Gastrocnemius medialis (tissue), 4 donors: ENCODE data around the gene PDZK1. TPM values are rescaled to one million over a fixed set of nuclear protein-coding genes. Genes with fewer than 3 reads are reported as not detected.
"Not testable (repeated sequence)": the region's sequence is repeated elsewhere in the genome, so short reads cannot be mapped to it uniquely, and the experiment has no call there.

ENCODE experiments used
- ATAC-seq, 2 donors: fragments of 150-250 bp; one replicate each; pipeline ENCODE4 v1.9.1; 2016
- DNase-seq, 2 donors: peaks; one replicate each; pipeline ENCODE4 v3.0.0-alpha.2; 2019
- H3K27ac ChIP-seq, 4 donors: fragments of 200-600 bp; sonication (generic); 1 replicate in 1 of 4; 2 replicates in 3 of 4; pipeline ENCODE4 v1.5.1; 2016 to 2018; ENCODE audit warnings: mild to moderate bottlenecking in 2 of 4, moderate library complexity in 1 of 4
- H3K27me3 ChIP-seq, 3 donors: fragments of 200-600 bp; sonication (generic) in 2 of 3; 1 replicate in 1 of 3; 2 replicates in 2 of 3; pipeline versions ENCODE4 v1.5.1 to v1.6.0; 2016 to 2019; ENCODE audit warnings: mild to moderate bottlenecking in 1 of 3, moderate library complexity in 1 of 3
- H3K36me3 ChIP-seq, 2 donors: fragments of 200-600 bp; sonication (generic) in 1 of 2; one replicate each; pipeline ENCODE4 v1.5.1; 2017 to 2018
- H3K4me1 ChIP-seq, 2 donors: fragments of 200-600 bp; sonication (generic) in 1 of 2; one replicate each; pipeline ENCODE4 v1.5.1; 2016 to 2017; ENCODE audit warnings: mild to moderate bottlenecking in 2 of 2
- H3K4me3 ChIP-seq, 4 donors: fragments of 200-600 bp; sonication (generic) in 3 of 4; 1 replicate in 1 of 4; 2 replicates in 3 of 4; pipeline ENCODE4 v1.5.1; 2016 to 2019; ENCODE audit warnings: mild to moderate bottlenecking in 2 of 4
- H3K9me3 ChIP-seq, 3 donors: fragments of 200-600 bp; sonication (generic) in 2 of 3; 1 replicate in 1 of 3; 2 replicates in 2 of 3; pipeline ENCODE4 v1.5.1; 2016 to 2019
- CTCF ChIP-seq, 5 experiments: fragments of 450-650 bp in 3 of 5; fragments of 200-600 bp in 2 of 5; sonication (generic) in 2 of 5; IDR thresholded peaks in 4 of 5; conservative IDR thresholded peaks in 1 of 5; 1 replicate in 4 of 5; 2 replicates in 1 of 5; pipeline ENCODE4 v1.5.1; 2016 to 2019; ENCODE audit warnings: antibody characterized with exemption in 5 of 5, mild to moderate bottlenecking in 3 of 5, moderate library complexity in 3 of 5
- POLR2A ChIP-seq, 2 donors: fragments of 450-650 bp; IDR thresholded peaks; one replicate each; pipeline ENCODE4 v1.6.1; 2017; ENCODE audit warnings: antibody characterized with exemption in 2 of 2, mild to moderate bottlenecking in 2 of 2, moderate library complexity in 2 of 2
- in situ Hi-C, 4 donors: fragments of 200-750 bp; cut with MboI; loops; one replicate each; pipeline versions ENCODE4 v1.15.0 to v1.8.0; 2017; ENCODE audit warnings: low sequenced_read_pairs in 4 of 4
- intact Hi-C: fragments of 100-400 bp; cut with DNase I; formaldehyde crosslinking; loops from one replicate; pipeline ENCODE4 v1.15.1; 2023; ENCODE audit warnings: low total_unique reads
- total RNA-seq, 4 donors: library from RNA; depleted of rRNA; stranded (reverse); fragments of >200 nt; gene quantifications; one replicate each; pipeline versions ENCODE4 v1.1.0 to v1.2.3, GENCODE V29; 2016

PDZK1 gene
- total RNA-seq, 4 donors from 2014 or later = 0.44 TPM; not detected in 3

DNA sequence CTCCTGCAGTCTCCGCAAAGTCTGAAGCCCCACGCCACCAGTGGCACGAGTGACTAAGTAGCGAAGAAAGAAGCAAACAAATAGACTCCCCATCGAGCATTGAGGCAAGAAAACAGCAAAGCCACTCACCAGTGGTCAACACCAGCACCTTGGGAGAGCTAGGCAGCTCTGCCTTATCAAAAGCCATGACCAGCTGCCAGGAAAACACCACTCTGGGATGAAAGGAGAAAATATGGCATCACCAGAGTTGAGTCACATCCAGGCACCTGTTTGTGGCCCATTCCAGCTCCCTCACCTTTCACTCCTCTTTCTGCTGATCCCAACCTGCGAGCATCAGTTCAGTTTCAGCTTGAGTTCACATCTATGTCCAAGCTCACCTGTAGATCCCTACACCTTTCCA is 17.2 kb downstream of the PDZK1 start:
- ATAC-seq = no peak
- no peaks in the 10 kb centered on the region for H3K27me3 ChIP-seq
- no peak overlapping the region for H3K27ac ChIP-seq
- H3K4me3 ChIP-seq = no peak overlapping the region
- no peak for DNase-seq
- no peaks in the 10 kb centered on the region for H3K9me3 ChIP-seq
- in situ Hi-C loops (no loop called here), intact Hi-C loops (no loop called here)
- H3K36me3 ChIP-seq = no peaks in the 10 kb centered on the region
- H3K4me1 ChIP-seq = no peaks in the 10 kb centered on the region
- TF ChIP-seq POLR2A (IDR thresholded peaks at IDR 0.05) (no peak), CTCF (IDR thresholded peaks at IDR 0.05 in 4 of 5, conservative IDR thresholded peaks at IDR 0.05 in 1 of 5) (no peak)

DNA sequence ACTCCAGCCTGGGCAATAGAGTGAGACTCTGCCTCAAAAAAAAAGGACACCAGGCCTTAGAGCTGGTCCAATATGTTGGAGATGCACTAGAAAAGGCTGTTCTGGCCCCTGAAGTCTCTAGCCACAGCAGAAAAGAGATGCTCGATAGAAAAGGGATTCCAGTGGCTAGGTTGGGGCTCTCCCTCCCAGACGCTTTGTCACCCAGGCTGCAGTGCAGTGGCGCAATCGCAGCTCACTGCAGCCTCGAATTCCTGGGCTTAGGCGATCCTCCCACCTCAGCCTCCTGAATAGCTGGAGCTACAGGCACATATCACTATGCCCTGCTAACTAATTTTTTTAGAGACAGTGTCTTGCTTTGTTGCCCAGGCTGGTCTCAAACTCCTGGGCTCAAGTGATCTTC is 18.2 kb downstream of the PDZK1 start:
- no peak for ATAC-seq
- Histone ChIP-seq H3K4me1 (no peaks in the 10 kb centered on the region), H3K9me3 (no peaks in the 10 kb centered on the region), H3K4me3 (no peak overlapping the region), H3K27ac (no peak overlapping the region), H3K27me3 (no peaks in the 10 kb centered on the region), H3K36me3 (no peaks in the 10 kb centered on the region)
- DNase-seq = no peak
- intact Hi-C loops (no loop called here), in situ Hi-C loops (no loop called here)
- TF ChIP-seq POLR2A (IDR thresholded peaks at IDR 0.05) (no peak), CTCF (IDR thresholded peaks at IDR 0.05 in 4 of 5, conservative IDR thresholded peaks at IDR 0.05 in 1 of 5) (no peak)

DNA sequence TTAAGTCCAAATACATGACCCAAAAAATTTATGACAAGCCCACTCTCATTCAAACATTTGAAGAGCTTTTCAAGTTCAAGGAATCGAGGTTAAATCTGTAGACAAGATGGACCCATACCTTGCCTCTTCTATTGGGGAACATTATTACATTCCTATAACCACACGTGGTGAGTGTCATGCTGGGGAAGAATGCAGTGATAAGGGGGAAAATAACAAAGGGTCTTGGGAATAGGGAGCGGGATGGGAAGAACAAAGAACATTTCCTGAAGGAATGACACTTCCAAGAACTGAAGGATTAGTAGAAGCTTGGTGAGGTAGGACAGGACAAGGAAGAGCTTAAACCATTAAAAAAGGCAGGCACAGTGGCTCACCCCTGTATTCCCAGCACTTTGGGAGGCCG is 18.8 kb downstream of the PDZK1 start:
- Histone ChIP-seq H3K27ac (no peak overlapping the region), H3K4me3 (no peak overlapping the region), H3K36me3 (no peaks in the 10 kb centered on the region), H3K27me3 (no peaks in the 10 kb centered on the region), H3K4me1 (no peaks in the 10 kb centered on the region), H3K9me3 (no peaks in the 10 kb centered on the region)
- in situ Hi-C loops = no loop called here
- TF ChIP-seq POLR2A (IDR thresholded peaks at IDR 0.05) (no peak), CTCF (IDR thresholded peaks at IDR 0.05 in 4 of 5, conservative IDR thresholded peaks at IDR 0.05 in 1 of 5) (no peak)
- intact Hi-C loops = no loop called here
- no peak for DNase-seq
- no peak for ATAC-seq

DNA sequence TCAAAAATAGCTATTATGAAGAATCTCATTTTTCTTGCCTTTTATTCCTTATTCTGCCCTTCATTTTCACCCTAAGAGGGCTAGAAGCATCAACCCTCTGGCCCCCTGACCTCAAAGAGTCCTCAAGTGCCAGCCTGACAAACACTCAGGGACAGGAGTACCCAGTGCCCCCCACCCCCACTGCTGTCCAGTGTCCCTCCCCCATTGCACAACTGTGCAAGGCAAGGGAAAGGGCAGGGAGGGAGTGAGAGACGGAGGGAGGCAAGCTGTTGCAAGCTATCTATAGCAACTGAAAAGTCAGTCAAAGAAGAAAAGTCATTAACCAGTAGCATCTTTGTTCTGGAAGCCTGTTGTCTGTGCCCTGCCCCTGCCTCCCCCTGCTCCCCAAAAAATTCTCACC is 21.1 kb downstream of the PDZK1 start:
- H3K36me3 ChIP-seq, H3K27ac ChIP-seq, H3K27me3 ChIP-seq, DNase-seq, ATAC-seq, in situ Hi-C loops, H3K4me1 ChIP-seq, H3K9me3 ChIP-seq, H3K4me3 ChIP-seq, intact Hi-C loops: not testable (repeated sequence)

- not testable (repeated sequence) for H3K27me3 ChIP-seq
Measured at GRCh38 chr1:145684858-145685257, 22.3 kb downstream of the PDZK1 start.

GRCh38 chr1:145673217-145673616 is 34.0 kb downstream of the PDZK1 start:
- H3K4me3 ChIP-seq, H3K9me3 ChIP-seq, DNase-seq, H3K27me3 ChIP-seq, ATAC-seq, H3K4me1 ChIP-seq, H3K27ac ChIP-seq, intact Hi-C loops, in situ Hi-C loops, H3K36me3 ChIP-seq: not testable (repeated sequence)

More at GRCh38 chr1:145684858-145685257, 22.3 kb downstream of the PDZK1 start:
- H3K9me3 ChIP-seq, H3K36me3 ChIP-seq, ATAC-seq, H3K4me1 ChIP-seq, H3K4me3 ChIP-seq, intact Hi-C loops, in situ Hi-C loops, H3K27ac ChIP-seq, DNase-seq: not testable (repeated sequence)

DNA sequence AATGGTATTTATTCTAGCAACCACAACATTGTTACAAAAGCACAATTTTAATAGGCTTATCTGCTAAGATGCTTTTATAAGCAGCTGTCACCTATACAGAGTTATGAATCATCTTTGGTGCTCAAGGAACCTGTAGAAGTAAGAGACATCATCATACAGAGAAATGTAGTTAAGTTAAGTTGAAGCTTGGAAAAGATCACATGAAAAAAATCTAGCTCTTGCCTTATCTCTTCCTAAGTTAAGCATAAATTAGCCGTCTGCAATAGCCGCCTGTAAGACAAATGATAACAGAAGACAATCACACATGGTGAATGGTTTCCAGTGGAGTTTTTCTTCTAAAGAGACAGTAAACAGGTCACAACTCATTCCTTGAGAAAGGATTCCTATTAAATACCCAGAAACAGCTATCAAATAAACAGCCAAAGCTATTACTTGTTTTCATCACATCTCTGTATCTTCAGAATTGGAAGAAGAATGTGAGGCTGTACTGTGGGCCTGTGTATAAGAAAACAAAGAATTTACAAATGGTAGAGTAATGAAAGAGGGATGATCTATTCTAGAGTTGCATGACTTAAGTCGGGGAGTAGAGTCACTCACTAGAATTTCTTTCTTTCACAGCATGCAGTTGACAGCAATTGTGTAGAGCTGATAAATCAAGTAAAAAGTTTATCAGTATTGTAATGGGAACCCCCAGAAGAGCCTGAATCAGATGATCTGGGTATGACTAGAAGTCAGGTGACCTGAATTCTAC is 36.0 kb downstream of the PDZK1 start:
- H3K4me3 ChIP-seq, intact Hi-C loops, ATAC-seq, DNase-seq, H3K4me1 ChIP-seq, in situ Hi-C loops, H3K36me3 ChIP-seq, H3K9me3 ChIP-seq, H3K27ac ChIP-seq, H3K27me3 ChIP-seq: not testable (repeated sequence)

GRCh38 chr1:145665015-145665414 is 42.2 kb downstream of the PDZK1 start:
- H3K27ac ChIP-seq, ATAC-seq, intact Hi-C loops, H3K9me3 ChIP-seq, H3K4me3 ChIP-seq, H3K36me3 ChIP-seq, H3K27me3 ChIP-seq, H3K4me1 ChIP-seq, in situ Hi-C loops, DNase-seq: not testable (repeated sequence)

DNA sequence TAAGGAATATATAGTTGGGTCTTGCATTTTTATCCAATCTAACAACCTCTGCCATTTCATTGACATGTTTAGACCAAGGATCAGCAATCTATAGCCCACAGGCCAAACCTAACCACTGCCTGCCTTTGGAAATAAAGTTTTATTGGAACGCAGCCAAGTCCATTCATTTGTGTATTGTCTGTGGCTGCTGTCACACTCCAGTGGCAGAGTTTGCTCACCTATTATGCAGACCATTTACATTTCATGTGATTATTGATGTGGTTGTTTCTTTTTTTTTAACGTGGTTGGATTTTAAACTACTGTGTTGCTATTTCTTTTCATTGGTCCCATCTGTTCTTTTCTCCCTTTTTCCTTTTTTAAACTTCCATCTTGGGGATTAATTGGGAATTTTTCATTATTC is 44.7 kb downstream of the PDZK1 start:
- H3K36me3 ChIP-seq, intact Hi-C loops, DNase-seq, H3K27ac ChIP-seq, in situ Hi-C loops, ATAC-seq, H3K4me1 ChIP-seq, H3K9me3 ChIP-seq, H3K27me3 ChIP-seq, H3K4me3 ChIP-seq: not testable (repeated sequence)
